ENCODE data around the gene PDE11A.
"Not testable (repeated sequence)": the region's sequence is repeated elsewhere in the genome, so short reads cannot be mapped to it uniquely, and the experiment has no call there.

PDE11A gene

GRCh38 chr2:177882501-177882900 is 190.1 kb downstream of the PDE11A start:
- no peak for DNase-seq (ENCODE audit: low read depth in 2 of 2)

GRCh38 chr2:177881921-177882320 is 190.7 kb downstream of the PDE11A start:
- DNase-seq (ENCODE audit: low read depth in 2 of 2): no peak

DNA sequence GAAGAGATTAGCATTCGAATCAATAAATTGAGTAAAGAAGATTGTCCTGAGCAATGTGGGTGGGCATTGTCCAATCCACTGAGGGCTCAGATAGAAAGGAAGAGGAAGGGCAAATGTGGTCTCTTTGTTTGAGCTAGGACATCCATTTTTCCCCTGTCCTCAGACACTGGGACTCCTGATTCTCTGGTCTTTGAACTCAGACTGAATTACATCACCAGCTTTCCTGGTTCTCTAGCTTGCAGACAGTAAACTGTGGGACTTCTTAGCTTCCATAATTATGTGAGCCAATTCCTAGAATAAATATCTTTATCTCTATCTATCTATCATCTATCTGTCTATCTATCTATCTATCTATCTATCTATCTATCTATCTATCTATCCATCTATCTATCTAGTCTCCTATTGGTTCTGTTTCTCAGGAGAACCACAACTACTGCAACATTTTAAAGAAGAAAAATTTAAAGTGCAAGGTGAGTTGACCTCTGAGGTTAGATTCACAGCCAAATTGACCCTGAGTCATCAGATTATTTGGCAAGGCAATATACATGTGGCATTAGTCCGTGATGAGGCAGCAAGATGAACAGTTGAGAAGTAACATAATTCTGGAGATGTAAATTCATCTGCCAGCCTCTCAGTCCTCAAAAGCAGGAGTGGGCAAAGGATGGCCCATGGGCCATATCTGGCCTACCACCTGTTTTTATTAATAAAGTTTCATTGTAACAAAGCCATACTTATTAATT is 191.4 kb downstream of the PDE11A start:
- no peak for DNase-seq (ENCODE audit: low read depth in 2 of 2)

- DNase-seq (ENCODE audit: low read depth in 2 of 2): no peak
These were observed 192.3 kb downstream of the PDE11A start for GRCh38 chr2:177880285-177880684.

DNA sequence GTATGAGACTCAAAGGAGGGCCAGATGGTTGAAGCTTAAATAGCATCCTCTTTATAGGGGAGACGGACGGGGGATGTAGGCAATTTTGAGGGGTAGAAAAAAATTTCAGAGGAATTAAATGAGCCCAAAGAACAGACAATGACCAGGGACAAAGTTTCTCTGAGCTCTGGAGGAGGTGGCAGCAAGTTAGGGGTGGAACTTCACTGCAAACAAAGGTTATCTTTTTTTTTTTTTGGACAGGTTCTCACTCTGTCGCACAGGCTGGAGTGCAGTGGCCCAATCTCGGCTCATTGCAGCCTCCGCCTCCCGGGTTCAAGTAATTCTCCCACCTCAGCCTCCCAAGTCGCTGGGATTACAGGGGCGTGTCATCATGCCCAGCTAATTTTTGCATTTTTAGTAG is 195.6 kb downstream of the PDE11A start:
- no peak for DNase-seq (ENCODE audit: low read depth in 2 of 2)

DNA sequence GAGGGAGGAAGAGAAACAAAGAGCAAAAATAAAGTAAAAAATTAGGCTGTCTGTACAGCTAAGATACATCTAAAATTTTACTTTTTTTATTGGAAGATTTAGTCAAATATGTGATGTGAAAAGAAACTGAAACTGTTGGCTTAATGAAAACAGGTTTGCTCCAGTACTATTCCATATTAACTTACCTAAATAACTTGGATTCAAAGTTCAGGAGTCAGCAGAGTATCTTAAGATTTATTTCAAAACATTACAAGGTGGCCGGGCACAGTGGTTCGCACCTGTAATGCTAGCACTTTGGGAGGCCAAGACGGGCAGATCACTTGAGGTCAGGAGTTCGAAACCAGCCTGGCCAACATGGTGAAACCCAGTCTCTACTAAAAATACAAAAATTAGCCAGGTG is 197.9 kb downstream of the PDE11A start:
- no peak for DNase-seq (ENCODE audit: low read depth in 2 of 2)

- no peak for DNase-seq (ENCODE audit: low read depth in 2 of 2)
These were observed 198.7 kb downstream of the PDE11A start for GRCh38 chr2:177873915-177874314.

DNA sequence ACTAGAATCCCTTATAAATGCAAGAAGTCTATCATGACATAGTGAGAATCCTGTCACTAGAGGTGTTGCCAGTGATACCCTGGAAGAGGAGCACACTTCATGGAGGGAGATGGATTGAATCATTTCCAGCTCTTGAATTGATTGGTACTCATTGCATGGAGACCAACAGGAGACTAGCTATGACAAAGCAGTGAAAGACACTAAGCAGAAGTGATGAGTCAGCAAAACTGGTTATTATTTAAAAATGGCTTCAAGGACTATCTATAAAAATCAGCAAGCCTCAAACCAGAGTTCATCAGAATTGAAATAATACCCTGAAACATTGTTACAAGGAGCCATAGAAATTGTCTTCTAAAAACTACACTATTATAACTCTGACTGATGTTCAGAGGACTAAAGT is 200.3 kb downstream of the PDE11A start:
- no peak for DNase-seq (ENCODE audit: low read depth in 2 of 2)

DNA sequence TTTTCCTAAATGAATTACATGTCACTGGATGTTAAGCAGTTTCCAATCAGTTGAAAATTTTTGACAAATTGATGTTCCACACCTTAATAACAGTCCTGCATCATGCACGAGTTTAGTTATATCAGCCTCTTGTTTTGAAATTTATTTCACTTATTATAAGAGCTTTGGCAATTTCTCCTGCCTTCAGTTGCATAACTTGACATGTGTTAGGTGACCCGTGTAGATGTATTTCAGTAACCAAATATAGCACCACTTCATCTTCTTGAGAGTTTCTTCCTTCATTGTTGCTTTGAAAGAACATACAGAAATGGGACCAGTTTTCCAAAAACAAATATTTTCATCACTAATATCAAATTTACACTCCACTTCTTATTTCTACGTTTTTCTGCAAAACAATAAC is 202.7 kb downstream of the PDE11A start:
- DNase-seq (ENCODE audit: low read depth in 2 of 2): no peak

DNA sequence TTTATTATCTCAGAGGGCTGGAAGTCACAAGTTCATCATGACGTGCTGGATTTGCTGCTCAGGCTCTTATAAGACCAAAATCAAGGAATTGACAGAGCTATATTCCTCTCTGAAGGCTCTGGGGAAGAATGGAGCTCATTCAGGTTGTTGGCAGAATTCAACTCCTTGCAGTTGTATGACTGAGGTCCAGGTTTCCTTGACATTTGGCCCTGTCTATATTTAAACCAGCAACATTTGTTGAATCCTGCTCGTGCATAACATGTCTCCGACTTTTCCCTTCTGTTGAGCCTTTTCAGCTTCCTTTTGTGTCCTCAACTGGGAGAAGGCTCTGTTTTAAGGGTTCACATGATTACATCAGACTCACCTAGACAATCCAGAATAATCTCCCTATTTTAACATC is 203.4 kb downstream of the PDE11A start:
- DNase-seq (ENCODE audit: low read depth in 2 of 2): no peak

GRCh38 chr2:177868806-177869205 is 203.8 kb downstream of the PDE11A start:
- no peak for DNase-seq (ENCODE audit: low read depth in 2 of 2)

GRCh38 chr2:177857538-177857937 is 215.0 kb downstream of the PDE11A start:
- DNase-seq (ENCODE audit: low read depth in 2 of 2): no peak

GRCh38 chr2:177852389-177852788 is 220.2 kb downstream of the PDE11A start:
- no peak for DNase-seq (ENCODE audit: low read depth in 2 of 2)

- DNase-seq (ENCODE audit: low read depth in 2 of 2): no peak
These were observed 229.4 kb downstream of the PDE11A start for GRCh38 chr2:177843188-177843587.

- DNase-seq (ENCODE audit: low read depth in 2 of 2): no peak
These were observed 230.3 kb downstream of the PDE11A start for GRCh38 chr2:177842243-177842642.

DNA sequence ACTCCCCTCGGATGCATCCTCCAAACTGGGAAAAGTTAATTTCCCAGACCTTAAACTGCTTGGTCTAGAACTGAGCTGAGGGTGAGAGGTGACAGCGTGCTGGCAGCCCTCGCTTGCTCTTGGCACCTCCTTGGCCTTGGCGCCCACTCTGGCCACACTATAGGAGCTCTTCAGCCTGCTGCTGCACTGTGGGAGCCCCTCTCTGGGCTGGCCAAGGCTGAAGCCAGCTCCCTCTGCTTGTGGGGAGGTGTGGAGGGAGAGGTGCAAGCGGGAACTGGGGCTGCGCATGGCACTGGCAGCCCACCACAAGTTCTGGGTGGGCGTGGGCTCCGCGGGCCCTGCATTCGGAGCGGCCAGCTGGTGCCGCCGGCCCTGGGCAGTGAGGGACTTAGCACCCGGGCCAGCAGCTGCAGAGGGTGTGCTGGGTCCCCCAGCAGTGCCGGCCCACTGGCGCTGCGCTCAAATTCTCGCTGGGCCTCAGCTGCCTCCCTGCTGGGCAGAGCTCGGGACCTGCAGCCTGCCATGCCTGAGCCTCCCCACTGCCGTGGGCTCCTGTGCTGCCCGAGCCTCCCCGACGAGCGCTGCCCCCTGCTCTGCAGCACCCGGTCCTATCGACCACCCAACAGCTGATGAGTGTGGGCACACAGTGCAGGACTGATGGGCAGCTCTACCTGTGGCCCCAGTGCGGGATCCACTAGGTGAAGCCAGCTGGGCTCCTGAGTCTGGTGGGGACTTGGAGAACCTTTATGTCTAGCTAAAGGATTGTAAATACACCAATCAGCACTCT is 237.0 kb downstream of the PDE11A start:
- not testable (repeated sequence) for DNase-seq (ENCODE audit: low read depth in 2 of 2)

DNA sequence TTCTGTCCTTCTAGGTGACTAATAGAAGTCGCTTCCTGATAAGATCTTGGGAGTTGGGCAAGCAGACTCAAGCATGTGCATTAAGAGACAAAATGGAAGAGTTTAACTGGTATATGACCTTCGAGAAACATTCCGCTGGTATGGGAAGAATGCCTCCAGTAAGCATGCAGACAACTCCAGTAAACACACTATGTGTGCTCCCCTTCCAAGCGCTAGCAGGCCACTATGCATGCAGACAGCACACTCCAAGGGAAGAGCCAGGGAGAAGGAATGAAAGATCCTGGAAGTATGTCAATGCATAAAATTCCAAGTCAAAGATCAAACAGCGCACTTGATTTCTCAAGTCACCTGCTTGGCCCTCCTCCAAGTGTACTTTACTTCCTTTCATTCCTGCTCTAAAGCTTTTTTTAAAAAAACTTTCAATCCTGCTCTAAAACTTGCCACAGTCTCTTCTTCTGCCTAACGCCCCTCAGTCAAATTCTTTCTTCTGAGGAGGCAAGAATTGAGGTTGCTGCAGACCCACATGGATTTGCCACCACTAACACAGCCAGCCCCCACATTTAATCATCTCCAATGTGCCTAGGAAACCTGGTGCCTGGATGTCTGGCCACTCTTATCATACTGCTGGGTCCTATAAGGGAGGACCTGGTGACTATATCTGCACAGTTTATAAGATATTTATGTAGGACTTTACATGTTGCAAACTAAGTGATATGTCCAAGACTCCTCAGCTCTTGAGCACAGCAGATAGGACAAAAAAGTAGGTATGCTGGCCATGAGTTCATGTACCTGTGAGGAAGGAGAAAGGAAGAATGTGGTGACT is 239.8 kb downstream of the PDE11A start:
- no peak for DNase-seq (ENCODE audit: low read depth in 2 of 2)

DNA sequence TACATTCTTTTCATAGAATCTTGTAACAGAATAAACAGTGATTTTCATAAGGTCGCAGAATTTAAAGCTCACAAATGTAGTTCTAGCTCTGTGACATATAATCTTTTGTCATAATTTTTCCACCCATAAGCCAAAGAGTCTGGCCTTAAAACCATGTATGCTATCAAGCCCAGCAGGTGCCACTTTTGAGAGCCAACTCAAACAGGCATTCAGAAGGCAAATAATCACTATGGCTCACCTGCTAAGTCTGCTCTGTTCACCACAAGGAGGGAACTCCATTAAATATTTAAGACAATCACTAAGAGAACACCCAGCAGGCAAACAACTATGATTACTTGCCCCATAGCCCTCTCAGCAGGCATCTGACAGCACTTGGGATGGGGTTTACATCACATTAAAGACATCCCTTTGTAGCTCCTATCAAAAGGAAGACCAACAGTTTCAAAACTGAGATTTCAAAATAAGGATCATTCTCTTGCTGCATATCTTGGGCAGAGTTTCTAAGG is 241.6 kb downstream of the PDE11A start:
- DNase-seq (ENCODE audit: low read depth in 2 of 2): no peak

DNA sequence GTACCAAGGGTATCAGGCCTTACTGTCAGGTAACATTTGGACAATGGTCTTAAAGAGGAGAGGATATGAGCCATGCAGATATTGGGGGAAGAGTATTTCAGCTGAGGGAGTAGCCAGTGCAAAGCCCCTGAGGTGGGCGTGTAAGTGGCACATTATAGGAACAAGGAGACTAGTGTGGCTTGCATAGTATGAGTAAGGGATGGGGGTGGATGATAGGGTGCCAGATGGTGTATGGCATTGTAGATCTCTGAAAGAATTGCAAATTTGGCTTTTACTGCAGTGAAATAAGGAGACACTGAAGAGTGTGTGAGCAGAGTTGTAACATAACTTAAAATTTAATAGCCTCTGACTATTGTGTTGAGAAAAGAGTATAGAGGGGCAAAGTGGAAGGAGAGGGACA is 244.0 kb downstream of the PDE11A start:
- no peak for DNase-seq (ENCODE audit: low read depth in 2 of 2)

DNA sequence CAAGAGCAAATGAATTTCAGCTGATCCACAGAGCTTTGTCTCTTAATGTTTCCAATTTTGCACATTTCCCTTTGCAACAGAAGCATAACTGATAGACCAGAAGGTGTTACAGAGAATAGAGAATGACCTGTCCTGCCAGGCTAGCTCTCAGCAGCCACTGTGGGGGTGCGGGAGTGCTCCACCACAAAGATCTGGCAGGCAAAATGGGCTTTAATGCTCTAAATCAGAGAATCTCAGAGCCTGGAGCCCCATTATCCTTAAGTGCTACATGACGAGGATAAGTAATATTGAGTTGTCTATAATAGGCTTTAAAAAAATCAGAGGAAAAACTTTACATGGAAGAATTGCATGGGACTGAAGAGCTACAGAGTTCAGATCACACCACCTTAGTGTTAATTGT is 245.7 kb downstream of the PDE11A start:
- DNase-seq (ENCODE audit: low read depth in 2 of 2): no peak

GRCh38 chr2:177822941-177823340 is 249.6 kb downstream of the PDE11A start:
- DNase-seq (ENCODE audit: low read depth in 2 of 2): no peak

- no peak for DNase-seq (ENCODE audit: low read depth in 2 of 2)
These were observed 254.2 kb downstream of the PDE11A start for GRCh38 chr2:177818412-177818811.

Measured in stimulated activated CD4-positive, alpha-beta T cell treated with anti-CD3 and anti-CD28 coated beads, Interleukin-1b, Interleukin-23, amount 100 ng/mL, for 1 hour (primary cell).